GM12878 (cell line): ENCODE measurements around the gene RCHY1. TPM values are rescaled to one million over a fixed set of nuclear protein-coding genes. Genes with fewer than 3 reads are reported as not detected.

Experiments
- ATAC-seq: fragments of 200-7000 bp; cut with Tn5 transposase; 3 replicates; pipeline ENCODE4 v1.9.1; 2020; ENCODE audit warnings: mild to moderate bottlenecking, moderate library complexity
- BruUV-seq: library from RNA; stranded (reverse); fragments of 400-500 nt; replicated peaks from 2 replicates; lab custom pipeline; 2021; lab: Mats Ljungman, UMichigan
- CTCF ChIA-PET: fragments of 300-600 bp; sonication (Branson Sonifier 250); formaldehyde crosslinking; extraction: SDS; loops from one replicate; lab custom pipeline; 2021; ENCODE audit warnings: inconsistent platforms; lab: Yijun Ruan, JAX
- POLR2A ChIA-PET: fragments of 350-600 bp; formaldehyde crosslinking; extraction: SDS; loops from one replicate; lab custom pipeline; 2021; ENCODE audit warnings: inconsistent platforms; lab: Charles Lee
- RAD21 ChIA-PET: fragments of 300-600 bp; sonication (Branson Sonifier 250); formaldehyde crosslinking; loops from one replicate; lab custom pipeline; 2023; ENCODE audit warnings: antibody characterized with exemption; ENCODE audit not compliant: unreplicated experiment; lab: Charles Lee
- SMC1A ChIA-PET: fragments of 300-600 bp; sonication (Branson Sonifier 250); formaldehyde crosslinking; loops from one replicate; lab custom pipeline; 2023; ENCODE audit not compliant: unreplicated experiment, uncharacterized antibody; lab: Charles Lee
- DNase-seq: peaks from one replicate; pipeline ENCODE4 v3.0.0-alpha.2; 2011; ENCODE audit warnings: low read depth, low spot score
- FAIRE-seq: peaks from 3 replicates; lab custom pipeline; 2011; peaks lifted over from hg19 to GRCh38; lab: Jason Lieb, UNC
- H2AFZ ChIP-seq: 2 replicates; pipeline ENCODE4 v1.6.0; 2011; ENCODE audit warnings: low read depth, low read length, control low read depth; ENCODE audit not compliant: control insufficient read depth
- H3K27ac ChIP-seq: 2 replicates; pipeline ENCODE4 v1.5.1; 2011; ENCODE audit warnings: control low read depth; ENCODE audit not compliant: control insufficient read depth, insufficient read depth
- H3K27me3 ChIP-seq, 2 experiments: replicated peaks in 1 of 2; 2 replicates each; pipeline versions ENCODE4 v1.6.0 to v1.6.1; 2011; ENCODE audit warnings: low read length in 1 of 2; ENCODE audit not compliant: control insufficient read depth in 2 of 2, insufficient read depth in 2 of 2
- H3K36me3 ChIP-seq, 2 experiments: 2 replicates each; pipeline ENCODE4 v1.5.1; 2011; ENCODE audit warnings: low read length in 1 of 2; ENCODE audit not compliant: control insufficient read depth in 2 of 2, insufficient read depth in 2 of 2
- H3K4me1 ChIP-seq: 2 replicates; pipeline ENCODE4 v1.6.1; 2011; ENCODE audit warnings: mild to moderate bottlenecking, low read length, moderate library complexity, mixed read lengths; ENCODE audit not compliant: control insufficient read depth, insufficient read depth
- H3K4me2 ChIP-seq: 2 replicates; pipeline ENCODE4 v1.6.0; 2011; ENCODE audit warnings: control low read depth; ENCODE audit not compliant: control insufficient read depth, insufficient read depth
- H3K4me3 ChIP-seq: fragments of 200-600 bp; sonication (generic); 2 replicates; pipeline ENCODE4 v1.5.1; 2016
- H3K79me2 ChIP-seq: 2 replicates; pipeline ENCODE4 v1.6.0; 2011; ENCODE audit warnings: low read length; ENCODE audit not compliant: control insufficient read depth, insufficient read depth
- H3K9ac ChIP-seq: 2 replicates; pipeline ENCODE4 v1.8.0; 2011; ENCODE audit warnings: low read length, control low read depth, mixed read lengths; ENCODE audit not compliant: control insufficient read depth, insufficient read depth
- H3K9me3 ChIP-seq: replicated peaks from 3 replicates; pipeline ENCODE4 v1.5.1; 2011; ENCODE audit warnings: mild to moderate bottlenecking, low read length; ENCODE audit not compliant: control insufficient read depth, insufficient read depth
- H4K20me1 ChIP-seq: 2 replicates; pipeline ENCODE4 v1.6.0; 2011; ENCODE audit not compliant: control insufficient read depth, insufficient read depth
- CHD2 ChIP-seq: IDR thresholded peaks from 2 replicates; pipeline ENCODE4 v1.6.1; 2011; ENCODE audit warnings: low read depth, low read length, improper control_type of control experiment, borderline replicate concordance
- E2F8 ChIP-seq: fragments of 450-650 bp; IDR thresholded peaks from 2 replicates; pipeline ENCODE4 v1.6.1; 2018; ENCODE audit warnings: mild to moderate bottlenecking, low read depth, moderate library complexity; ENCODE audit not compliant: partially characterized antibody
- HSF1 ChIP-seq: fragments of 150-350 bp; IDR thresholded peaks from 2 replicates; pipeline ENCODE4 v1.6.1; 2014; ENCODE audit warnings: mild to moderate bottlenecking, low read depth, low read length
- RAD21 ChIP-seq: IDR thresholded peaks from 2 replicates; pipeline ENCODE4 v1.6.1; 2011; ENCODE audit warnings: mild to moderate bottlenecking, low read depth, low read length, moderate library complexity; ENCODE audit not compliant: insufficient read depth
- SKIL ChIP-seq: fragments of 450-650 bp; IDR thresholded peaks from 2 replicates; pipeline ENCODE4 v1.6.1; 2017; ENCODE audit warnings: mild to moderate bottlenecking, low read depth, inconsistent platforms; ENCODE audit not compliant: poor library complexity, severe bottlenecking
- SREBF1 ChIP-seq: IDR thresholded peaks from 2 replicates; pipeline ENCODE4 v1.6.1; 2012; ENCODE audit warnings: mild to moderate bottlenecking, low read length
- SRF ChIP-seq, 2 experiments: IDR thresholded peaks; 2 replicates each; pipeline ENCODE4 v1.6.1; 2011; ENCODE audit warnings: low read depth in 2 of 2, low read length in 2 of 2, mild to moderate bottlenecking in 1 of 2, moderate library complexity in 1 of 2
- TCF3 ChIP-seq: IDR thresholded peaks from 2 replicates; pipeline ENCODE4 v1.6.1; 2012; ENCODE audit warnings: low read depth, mild to moderate bottlenecking, low read length, borderline replicate concordance; ENCODE audit not compliant: insufficient read depth
- ZNF687 ChIP-seq: fragments of 450-650 bp; IDR thresholded peaks from 2 replicates; pipeline ENCODE4 v1.6.1; 2017; ENCODE audit warnings: mild to moderate bottlenecking, moderate library complexity
- ZZZ3 ChIP-seq: IDR thresholded peaks from 2 replicates; pipeline ENCODE4 v1.6.1; 2011; ENCODE audit warnings: low read depth; ENCODE audit not compliant: control insufficient read depth, insufficient read length
- in situ Hi-C: fragments of 300-500 bp; cut with MboI; formaldehyde crosslinking; loops from 9 replicates; pipeline ENCODE4 v1.14.3; 2018; ENCODE audit warnings: mixed read lengths
- intact Hi-C: fragments of 100-400 bp; cut with micrococcal nuclease; formaldehyde crosslinking; loops from one replicate; pipeline ENCODE4 v1.14.2; 2022; ENCODE audit not compliant: unreplicated experiment
- polyA plus RNA-seq, 11 experiments: library from polyadenylated mRNA; depleted of rRNA in 4 of 11; unstranded in 6 of 11; stranded (reverse) in 5 of 11; fragments of >200 nt; fragmentation: Nextera tagmentation in 4 of 11; fragmentation: Illumina TruSeq in 1 of 11; extraction: Ambion mirVana in 4 of 11; extraction: Trizol in 1 of 11; gene quantifications; 1 replicate in 1 of 11; 2 replicates in 10 of 11; pipeline versions ENCODE4 v1.2.1 to v1.2.3, GENCODE V29; 2011 to 2016; ENCODE audit warnings: inconsistent platforms in 2 of 11, missing spikeins in 2 of 11, low read depth in 1 of 11
- total RNA-seq, 4 experiments: library from RNA; depleted of rRNA in 3 of 4; stranded (reverse); fragments of >200 nt in 3 of 4; fragmentation: Illumina TruSeq in 1 of 4; extraction: Trizol in 1 of 4; gene quantifications; 2 replicates each; pipeline versions ENCODE4 v1.2.1 to v1.2.3, GENCODE V29; 2013 to 2021

The RCHY1 gene
- total and polyA plus RNA-seq, 10 of the 15 experiments (the other 5 are each of a cell fraction or from before 2014, with no cell fraction given) = 12.0 to 50.6 (median 26.4) TPM

GRCh38 chr4:75530556-75531322 lies 16.5 kb upstream of the RCHY1 start (continued):
- TF ChIP-seq CHD2 (no peak), SREBF1 (no peak), SKIL (no peak)

GRCh38 chr4:75527482-75527881 lies 13.3 kb upstream of the RCHY1 start:
- intact Hi-C loops = no loop called here
- Histone ChIP-seq H2AFZ (no peak overlapping the region), H3K36me3 (peaks cover 0 to 17% of the 10 kb centered on the region in 2 experiments; a peak in 2 of 4 replicates), H3K27me3 (no peaks in the 10 kb centered on the region), H3K4me1 (no peaks in the 10 kb centered on the region), H3K79me2 (no peaks in the 10 kb centered on the region), H3K4me2 (no peak overlapping the region), H3K4me3 (no peak overlapping the region), H4K20me1 (no peaks in the 10 kb centered on the region), H3K9me3 (no peaks in the 10 kb centered on the region; the same call in 2 of the 3 replicates), H3K27ac (no peak overlapping the region), H3K9ac (no peak overlapping the region)
- ATAC-seq = no peak
- CTCF ChIA-PET = interaction anchor here (0.9 to 1.3 kb wide), 4 partner anchors 8 to 180 kb away, joined by 3 to 5 read pairs (median 4); no protein-coding TSS in a partner anchor
- SMC1A ChIA-PET = interaction anchor here (1.0 to 2.9 kb wide), 4 partner anchors 11 to 15 kb away, joined by 3 to 13 read pairs (median 5); no protein-coding TSS in a partner anchor
- in situ Hi-C loops = no loop called here
- RAD21 ChIA-PET = no interaction called here
- POLR2A ChIA-PET = interaction anchor here (3.1 kb wide), 1 partner anchor 12 kb away, joined by 11 read pairs; the partner anchor contains the start of genes RCHY1 and THAP6
- no TSS peak for BruUV-seq
- no peak for DNase-seq
- no peak for FAIRE-seq
- TF ChIP-seq SRF (IDR thresholded peaks at IDR 0.05; ENCODE audit: low read depth in 2 of 2, low read length in 2 of 2) (no peak), TCF3 (no peak), ZZZ3 (no peak), HSF1 (no peak), E2F8 (no peak), ZNF687 (no peak), RAD21 (no peak)
